HepG2 (cell line): ENCODE results near the gene AMOT.

Source experiments
- ASH2L ChIP-seq: fragments of 300-600, 200-600 bp; sonication (generic); IDR thresholded peaks from 2 replicates; pipeline ENCODE4 v1.7.0; 2017; ENCODE audit warnings: low read depth, mild to moderate bottlenecking, moderate library complexity, mixed read lengths, low read length; ENCODE audit not compliant: insufficient read length
- ATF4 ChIP-seq, 2 experiments: fragments of 450-650 bp in 1 of 2; sonication (generic) in 1 of 2; formaldehyde crosslinking; IDR thresholded peaks; 2 replicates each; pipeline versions ENCODE4 v1.5.0 to v1.8.0; 2020 to 2022; ENCODE audit warnings: mild to moderate bottlenecking in 1 of 2, missing genetic modification reagents in 1 of 2
- BRD4 ChIP-seq: sonication (generic); formaldehyde crosslinking; IDR thresholded peaks from 2 replicates; pipeline ENCODE4 v1.4.0; 2020; ENCODE audit warnings: missing genetic modification reagents
- SAFB2 ChIP-seq: sonication (generic); formaldehyde crosslinking; IDR thresholded peaks from 2 replicates; pipeline ENCODE4 v1.5.1; 2020; ENCODE audit warnings: missing genetic modification reagents, low read depth, mild to moderate bottlenecking, borderline replicate concordance
- ZBTB21 ChIP-seq: sonication (generic); formaldehyde crosslinking; IDR thresholded peaks from 2 replicates; pipeline ENCODE4 v1.4.0; 2020; ENCODE audit warnings: missing genetic modification reagents
- ZNF121 ChIP-seq: sonication (generic); formaldehyde crosslinking; IDR thresholded peaks from 2 replicates; pipeline ENCODE4 v1.5.0; 2020; ENCODE audit warnings: mild to moderate bottlenecking, missing genetic modification reagents

GRCh38 chrX:112835019-112835418 lies 5.6 kb downstream of the AMOT start:
- TF ChIP-seq ASH2L: no peak
- no peak for TF ChIP-seq SAFB2 (CRISPR knock-in tag)
- TF ChIP-seq ZBTB21 (CRISPR knock-in tag): no peak
- TF ChIP-seq BRD4 (CRISPR knock-in tag): no peak
- TF ChIP-seq ZNF121 (CRISPR knock-in tag): no peak
- TF ChIP-seq ATF4 (CRISPR knock-in tag; IDR thresholded peaks at IDR 0.05): no peak
